Skeletal muscle tissue (tissue), 4 donors: ENCODE data around the gene GALM. TPM values are rescaled to one million over a fixed set of nuclear protein-coding genes. Genes with fewer than 3 reads are reported as not detected.
"Not testable (repeated sequence)": the region's sequence is repeated elsewhere in the genome, so short reads cannot be mapped to it uniquely, and the experiment has no call there.

Experiments used
- H3K27ac ChIP-seq: one replicate; pipeline ENCODE4 v1.7.0; 2013; ENCODE audit warnings: mild to moderate bottlenecking, low read depth, low read length, inconsistent platforms
- H3K27me3 ChIP-seq, 3 donors: one replicate each; pipeline ENCODE4 v1.7.0; 2013; ENCODE audit warnings: low read length in 3 of 3; ENCODE audit not compliant: control insufficient read depth in 3 of 3, insufficient read depth in 3 of 3
- H3K36me3 ChIP-seq, 3 donors: one replicate each; pipeline ENCODE4 v1.7.0; 2013; ENCODE audit warnings: low read length in 3 of 3; ENCODE audit not compliant: control insufficient read depth in 3 of 3, insufficient read depth in 3 of 3
- H3K4me1 ChIP-seq, 3 donors: one replicate each; pipeline ENCODE4 v1.7.0; 2013; ENCODE audit warnings: low read length in 3 of 3, mild to moderate bottlenecking in 3 of 3; ENCODE audit not compliant: control insufficient read depth in 3 of 3, insufficient read depth in 3 of 3
- H3K4me3 ChIP-seq, 3 donors: one replicate each; pipeline ENCODE4 v1.7.0; 2013; ENCODE audit warnings: low read length in 3 of 3
- H3K9ac ChIP-seq, 3 donors: one replicate each; pipeline ENCODE4 v1.7.0; 2013; ENCODE audit warnings: low read length in 3 of 3, mild to moderate bottlenecking in 3 of 3, moderate library complexity in 2 of 3, low read depth in 1 of 3
- H3K9me3 ChIP-seq, 3 donors: one replicate each; pipeline ENCODE4 v1.7.0; 2013; ENCODE audit warnings: low read length in 3 of 3; ENCODE audit not compliant: control insufficient read depth in 3 of 3
- total RNA-seq: library from RNA; depleted of rRNA; stranded (reverse); fragments of >200 nt; gene quantifications from one replicate; pipeline ENCODE4 v1.2.3, GENCODE V29; 2014
- donor health status: Osteomylitis.

Gene GALM
- total RNA-seq, 1 donor from 2014 or later = 18.3 TPM

DNA sequence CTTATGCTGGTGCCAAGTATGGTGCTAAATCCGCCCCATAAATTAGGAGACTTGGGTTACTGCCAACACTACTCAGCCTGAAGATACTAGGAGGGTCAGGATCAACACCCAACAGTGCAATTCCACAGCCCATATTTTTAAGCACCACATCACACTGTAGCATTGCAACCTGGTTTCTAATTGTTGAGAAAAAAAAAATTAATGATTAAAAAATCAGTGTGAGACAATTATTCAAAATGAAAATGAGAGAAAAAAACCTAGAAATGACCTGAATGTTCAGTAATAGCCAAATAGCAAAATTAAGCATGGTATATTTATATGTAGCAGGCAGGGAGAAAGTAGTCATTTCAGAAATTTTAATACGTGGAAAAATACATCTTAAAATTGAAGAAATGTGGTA is 33.9 kb upstream of the GALM start:
- Histone ChIP-seq H3K27me3 (no peaks in the 10 kb centered on the region), H3K36me3 (no peaks in the 10 kb centered on the region), H3K9ac (no peak overlapping the region), H3K4me1 (no peaks in the 10 kb centered on the region), H3K27ac (no peak overlapping the region), H3K9me3 (peaks cover 0 to 6% (median 0%) of the 10 kb centered on the region in 3 donors), H3K4me3 (no peak overlapping the region)

DNA sequence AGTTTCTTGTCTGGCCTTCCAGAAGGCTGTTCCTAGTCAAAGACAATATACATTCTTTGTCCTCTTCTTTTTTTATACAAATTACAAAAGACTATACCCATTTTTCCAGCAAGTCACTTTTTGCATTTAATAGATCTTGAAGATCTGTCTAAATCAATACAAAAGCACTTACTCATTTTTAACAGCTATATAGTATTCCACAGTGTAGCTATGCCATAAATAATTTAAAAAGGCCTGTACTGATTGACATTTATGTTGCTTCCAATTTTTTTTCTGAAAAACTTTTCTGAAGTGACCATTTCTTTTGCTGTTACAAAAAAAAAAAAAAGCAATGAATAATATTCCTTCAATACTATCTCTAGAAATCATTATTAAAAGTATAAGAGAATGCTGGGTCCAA is 32.9 kb upstream of the GALM start:
- Histone ChIP-seq H3K27ac (no peak overlapping the region), H3K9ac (no peak overlapping the region), H3K27me3 (no peaks in the 10 kb centered on the region), H3K36me3 (no peaks in the 10 kb centered on the region), H3K4me3 (no peak overlapping the region), H3K4me1 (no peaks in the 10 kb centered on the region), H3K9me3 (peaks cover 0 to 6% (median 0%) of the 10 kb centered on the region in 3 donors)

DNA sequence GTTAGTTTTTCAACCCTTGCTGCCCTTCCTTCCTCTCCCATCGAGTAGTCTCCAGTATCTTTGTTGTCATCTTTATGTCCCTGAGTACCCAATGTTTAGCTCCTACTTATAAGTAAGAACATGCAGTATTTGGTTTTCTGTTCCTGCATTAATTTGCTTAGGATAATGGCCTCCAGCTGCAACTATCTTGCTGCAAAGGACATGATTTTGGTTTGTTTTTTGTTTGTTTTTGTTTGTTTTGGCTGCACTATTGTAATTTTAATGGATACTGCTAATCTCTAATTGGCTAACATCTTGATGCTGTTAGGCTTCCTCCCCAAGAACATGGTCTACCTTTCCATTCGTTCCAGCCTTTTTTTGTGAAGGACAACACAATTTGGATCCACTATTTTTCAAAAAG is 32.0 kb upstream of the GALM start:
- H3K27me3 ChIP-seq = no peaks in the 10 kb centered on the region
- H3K4me3 ChIP-seq = no peak overlapping the region
- H3K27ac ChIP-seq = no peak overlapping the region

DNA sequence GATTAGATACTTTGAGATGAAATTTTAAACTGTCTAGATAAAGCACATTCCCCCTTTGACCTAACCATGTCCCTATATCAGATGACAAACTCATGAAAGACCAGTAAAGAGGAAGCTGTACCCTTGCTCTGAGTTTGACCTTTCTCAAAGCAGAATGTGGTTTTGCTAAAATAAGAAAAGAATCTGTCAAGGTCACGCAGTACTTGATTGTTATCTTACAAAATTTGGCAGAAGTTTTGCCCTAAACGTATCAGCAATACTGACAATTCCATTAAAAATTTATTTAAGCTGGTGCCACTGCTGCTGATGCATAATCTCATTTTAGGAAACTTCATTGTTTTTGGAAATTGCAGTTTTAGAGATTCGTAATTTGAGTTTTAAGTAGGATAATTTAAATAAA is 31.2 kb upstream of the GALM start:
- Histone ChIP-seq H3K9ac (no peak overlapping the region), H3K4me1 (no peaks in the 10 kb centered on the region), H3K4me3 (no peak overlapping the region), H3K36me3 (no peaks in the 10 kb centered on the region), H3K27ac (no peak overlapping the region), H3K27me3 (no peaks in the 10 kb centered on the region), H3K9me3 (peaks cover 0 to 6% (median 0%) of the 10 kb centered on the region in 3 donors)

More for the DNA sequence above, 32.0 kb upstream of the GALM start:
- H3K36me3 ChIP-seq = no peaks in the 10 kb centered on the region
- H3K9me3 ChIP-seq = peaks cover 0 to 6% (median 0%) of the 10 kb centered on the region in 3 donors
- no peak overlapping the region for H3K9ac ChIP-seq
- no peaks in the 10 kb centered on the region for H3K4me1 ChIP-seq

DNA sequence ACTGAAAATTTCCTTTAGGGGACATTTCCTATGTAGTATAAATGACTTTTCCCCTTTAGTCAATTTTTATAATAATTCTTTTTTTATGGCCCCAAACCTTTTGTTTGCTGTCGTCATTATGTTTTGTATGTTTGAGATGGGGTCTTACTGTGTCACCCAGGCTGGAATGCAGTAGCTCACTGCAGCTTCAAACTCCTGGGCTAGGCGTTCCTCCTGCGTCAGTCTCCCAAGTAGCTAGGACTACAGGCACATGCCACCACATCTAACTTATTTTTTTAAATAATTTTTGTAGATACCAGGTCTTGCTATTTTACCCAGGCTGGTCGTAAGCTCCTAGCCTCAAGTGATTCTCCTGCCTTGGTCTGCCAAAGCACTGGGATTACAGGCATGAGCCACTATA is 30.8 kb upstream of the GALM start:
- peaks cover 0 to 1% (median 0%) of the 10 kb centered on the region in 3 donors for H3K9me3 ChIP-seq
- H3K27me3 ChIP-seq = no peaks in the 10 kb centered on the region
- no peak overlapping the region for H3K9ac ChIP-seq
- H3K4me1 ChIP-seq = no peaks in the 10 kb centered on the region
- no peak overlapping the region for H3K4me3 ChIP-seq
- no peaks in the 10 kb centered on the region for H3K36me3 ChIP-seq
- no peak overlapping the region for H3K27ac ChIP-seq

DNA sequence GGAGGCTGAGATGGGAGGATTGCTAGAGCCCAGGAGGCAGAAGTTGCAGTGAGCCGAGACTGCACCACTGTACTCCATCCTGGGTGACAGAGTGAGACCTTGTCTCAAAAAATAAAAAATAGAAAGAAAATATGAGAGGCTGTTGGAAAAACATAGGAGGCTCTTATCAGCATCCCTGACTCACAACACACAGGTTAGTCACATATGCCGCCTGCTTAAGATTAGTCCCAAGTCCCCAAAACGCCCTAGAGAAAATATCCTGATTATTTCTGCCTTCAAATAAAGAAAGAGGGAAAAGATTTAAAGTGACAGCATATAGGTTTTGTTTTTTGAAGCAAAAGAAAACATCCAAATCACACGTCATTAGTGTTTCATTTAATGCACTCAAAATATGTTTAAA is 29.8 kb upstream of the GALM start:
- Histone ChIP-seq H3K9me3 (no peaks in the 10 kb centered on the region), H3K4me1 (no peaks in the 10 kb centered on the region), H3K4me3 (no peak overlapping the region), H3K27ac (no peak overlapping the region), H3K27me3 (no peaks in the 10 kb centered on the region), H3K9ac (no peak overlapping the region), H3K36me3 (no peaks in the 10 kb centered on the region)

DNA sequence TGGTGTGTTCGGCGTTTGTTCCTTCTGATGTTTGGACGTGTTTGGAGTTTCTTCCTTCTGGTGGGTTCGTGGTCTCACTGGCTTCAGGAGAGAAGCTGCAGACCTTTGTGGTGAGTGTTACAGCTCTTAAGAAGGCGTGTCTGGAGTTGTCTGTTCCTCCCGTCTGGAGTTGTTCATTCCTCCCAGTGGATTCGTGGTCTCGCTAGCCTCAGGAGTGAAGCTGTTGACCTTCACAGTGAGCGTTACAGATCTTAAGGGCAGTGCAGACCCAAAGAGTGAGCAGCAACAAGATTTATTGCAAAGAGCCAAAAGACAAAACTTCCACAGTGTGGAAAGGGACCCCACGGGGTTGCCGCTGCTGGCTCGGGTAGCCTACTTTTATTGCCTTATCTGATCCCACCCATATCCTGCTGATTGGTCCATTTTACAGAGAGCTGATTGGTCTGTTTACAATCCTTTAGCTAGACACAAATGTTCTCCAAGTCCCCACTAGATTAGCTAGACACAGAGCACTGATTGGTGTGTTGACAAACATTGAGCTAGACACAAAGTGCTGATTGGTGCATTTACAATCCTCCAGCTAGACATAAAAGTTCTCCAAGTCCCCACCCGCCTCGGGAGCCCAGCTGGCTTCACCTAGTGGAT is 23.4 kb upstream of the GALM start:
- H3K9me3 ChIP-seq, H3K4me1 ChIP-seq, H3K36me3 ChIP-seq, H3K27ac ChIP-seq, H3K4me3 ChIP-seq, H3K9ac ChIP-seq, H3K27me3 ChIP-seq: not testable (repeated sequence)

DNA sequence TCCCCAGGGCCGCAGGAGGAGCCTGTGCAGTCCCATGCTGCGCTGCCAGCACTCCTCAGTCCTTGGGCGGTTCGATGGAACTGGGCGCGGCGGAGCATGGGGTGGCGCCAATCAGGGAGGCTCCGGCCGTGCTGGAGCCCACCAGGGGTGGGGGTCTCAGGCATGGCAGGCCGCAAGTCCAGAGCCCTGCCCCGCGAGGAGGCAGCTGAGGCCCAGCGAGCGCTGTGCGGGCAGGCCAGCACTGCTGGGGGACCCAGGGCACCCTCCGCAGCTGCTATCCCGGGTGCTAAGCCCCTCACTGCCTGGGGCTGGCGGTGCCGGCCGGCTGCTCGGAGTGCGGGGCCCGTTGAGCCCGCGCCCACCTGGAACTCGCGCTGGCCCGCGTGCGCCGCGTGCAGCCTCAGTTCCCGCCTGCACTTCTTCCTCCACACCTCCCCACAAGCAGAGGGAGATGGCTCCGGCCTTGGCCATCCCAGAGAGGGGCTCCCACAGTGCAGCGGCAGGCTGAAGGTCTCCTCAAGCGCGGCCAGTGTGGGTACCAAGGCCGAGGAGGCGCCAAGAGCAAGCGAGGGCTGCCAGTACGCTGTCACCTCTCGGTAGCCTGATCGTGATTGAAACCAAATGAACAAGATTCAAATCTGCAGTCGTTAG is 22.8 kb upstream of the GALM start:
- no peak overlapping the region for H3K27ac ChIP-seq
- H3K4me3 ChIP-seq = no peak overlapping the region
- H3K27me3 ChIP-seq = no peaks in the 10 kb centered on the region
- no peaks in the 10 kb centered on the region for H3K9me3 ChIP-seq
- H3K4me1 ChIP-seq = no peaks in the 10 kb centered on the region
- no peak overlapping the region for H3K9ac ChIP-seq
- H3K36me3 ChIP-seq = no peaks in the 10 kb centered on the region

DNA sequence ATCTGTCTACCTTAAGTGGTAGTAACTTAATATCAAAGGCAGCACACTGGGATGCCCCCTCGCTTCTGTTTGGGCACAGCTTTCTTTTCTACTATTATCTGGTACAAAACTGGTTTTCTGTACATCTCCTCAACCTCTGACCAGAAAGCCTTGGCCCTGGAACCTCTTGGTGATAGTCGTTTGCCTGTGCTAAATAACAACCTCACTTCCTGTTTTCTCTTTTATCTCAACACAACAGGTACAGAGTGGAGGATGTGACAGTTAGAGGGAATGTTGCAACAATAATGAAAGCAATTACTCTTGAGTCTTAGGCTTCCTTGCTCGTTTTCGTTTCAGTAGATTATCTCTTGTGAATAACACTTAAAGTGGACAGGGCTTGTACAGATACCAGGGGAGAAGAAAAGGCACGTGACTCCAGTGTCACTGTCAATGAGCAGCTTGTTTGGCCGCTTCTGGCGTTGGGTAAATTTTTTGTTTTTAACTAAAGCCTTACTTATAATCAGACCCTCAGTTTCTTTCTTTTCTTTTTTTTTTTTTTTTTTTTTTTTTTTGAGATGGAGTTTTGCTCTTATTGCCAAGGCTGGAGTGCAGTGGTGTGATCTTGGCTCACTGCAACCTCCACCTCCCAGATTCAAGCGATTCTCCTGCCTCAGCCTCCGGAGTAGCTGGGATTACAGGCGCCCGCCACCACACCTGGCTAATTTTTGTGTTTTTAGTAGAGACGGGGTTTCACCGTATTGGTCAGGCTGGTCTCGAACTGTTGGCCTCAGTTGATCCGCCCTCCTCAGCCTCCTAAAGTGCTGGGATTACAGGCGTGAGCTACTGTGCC is 22.0 kb upstream of the GALM start:
- not testable (repeated sequence) for H3K36me3 ChIP-seq, H3K27ac ChIP-seq, H3K4me3 ChIP-seq, H3K9me3 ChIP-seq, H3K4me1 ChIP-seq, H3K27me3 ChIP-seq, H3K9ac ChIP-seq
